Midbrain (tissue), 1 donor: ENCODE data around the gene UNC80.

Experiments
- DNase-seq: peaks from one replicate; lab custom pipeline; 2025; lab: John Stamatoyannopoulos, UW

The UNC80 gene

DNA sequence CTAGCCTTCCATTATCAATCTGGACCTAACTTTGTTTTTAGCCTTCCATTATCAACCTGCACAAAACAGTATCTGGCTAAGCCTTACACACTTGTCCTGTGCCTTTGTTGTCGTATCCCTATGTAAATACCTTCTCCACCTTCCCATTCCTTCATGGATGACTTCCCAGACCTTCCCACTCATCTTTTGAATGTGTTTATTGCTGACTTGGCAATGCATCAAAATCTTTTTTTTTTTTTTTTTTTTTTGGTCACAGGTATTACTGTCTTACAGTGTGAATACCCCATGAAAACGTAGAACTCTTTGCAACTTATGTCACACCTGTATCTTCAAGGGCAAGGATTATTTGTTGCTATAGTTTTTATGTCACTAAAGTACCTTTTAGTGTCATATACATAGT lies 256.5 kb downstream of the UNC80 start:
- no peak for DNase-seq

DNA sequence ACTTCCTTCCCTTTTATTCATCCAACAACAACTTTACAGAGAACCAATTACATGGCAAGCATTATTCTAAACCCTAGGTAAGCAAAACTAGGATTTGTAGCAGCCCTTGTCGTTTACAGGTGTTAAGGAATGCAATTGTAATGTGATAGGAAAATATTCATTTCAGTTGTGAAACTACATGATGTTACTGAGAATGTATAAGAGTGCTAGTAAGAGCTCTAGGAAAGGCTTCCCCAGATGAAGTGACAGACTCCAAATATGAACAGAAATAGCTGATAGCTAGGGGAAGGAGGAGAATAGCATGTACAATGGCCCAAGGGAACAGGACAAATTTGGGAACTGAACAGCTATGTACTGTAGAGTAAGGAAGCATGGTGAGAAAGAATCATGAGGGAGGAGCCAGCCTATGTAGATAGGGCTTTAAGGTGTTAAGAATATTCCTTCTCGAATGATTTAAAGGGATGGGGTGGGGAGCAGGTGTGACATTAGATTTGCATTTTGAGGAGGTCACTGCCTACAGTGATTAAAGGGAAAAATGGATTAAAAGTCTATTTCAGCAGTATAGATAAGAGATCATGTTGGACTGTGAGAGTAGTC lies 262.6 kb downstream of the UNC80 start:
- no peak for DNase-seq

DNA sequence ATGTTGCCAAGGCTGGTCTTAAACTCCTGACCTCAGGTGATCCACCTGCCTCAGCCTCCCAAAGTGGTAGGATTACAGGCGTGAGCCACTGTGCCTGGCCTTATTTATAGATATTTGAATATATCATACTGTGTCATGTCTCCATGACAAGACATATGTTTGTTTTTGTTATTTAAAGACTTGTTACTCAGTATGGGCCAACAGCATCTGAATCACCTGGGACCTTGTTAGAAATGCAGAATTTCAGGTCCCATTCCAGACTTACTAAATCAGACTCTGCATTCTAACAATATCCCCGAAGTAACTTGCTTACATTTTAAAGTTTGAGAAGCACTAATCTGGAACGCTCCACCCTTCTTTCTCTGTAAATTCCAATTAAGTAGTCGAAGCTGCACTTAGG lies 264.0 kb downstream of the UNC80 start:
- DNase-seq, result no peak

DNA sequence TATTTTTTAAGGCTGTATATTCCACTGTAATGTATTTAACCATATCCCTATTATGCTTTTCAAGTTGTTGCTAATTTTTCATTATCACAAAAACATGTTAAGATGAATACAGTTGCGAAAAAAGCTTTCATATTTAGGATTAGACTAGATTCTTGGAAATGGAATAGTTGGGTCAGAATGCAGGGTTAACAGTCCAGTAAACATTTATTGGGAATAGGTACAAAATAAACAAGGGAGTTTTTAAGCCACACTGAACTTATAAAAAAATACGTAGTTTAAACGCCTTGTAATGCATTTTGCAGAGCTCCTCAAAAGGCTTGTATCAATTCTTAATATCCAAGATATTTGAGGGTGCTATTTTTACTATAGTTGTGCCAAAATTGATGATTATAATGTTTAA lies 266.4 kb downstream of the UNC80 start:
- no peak for DNase-seq

DNA sequence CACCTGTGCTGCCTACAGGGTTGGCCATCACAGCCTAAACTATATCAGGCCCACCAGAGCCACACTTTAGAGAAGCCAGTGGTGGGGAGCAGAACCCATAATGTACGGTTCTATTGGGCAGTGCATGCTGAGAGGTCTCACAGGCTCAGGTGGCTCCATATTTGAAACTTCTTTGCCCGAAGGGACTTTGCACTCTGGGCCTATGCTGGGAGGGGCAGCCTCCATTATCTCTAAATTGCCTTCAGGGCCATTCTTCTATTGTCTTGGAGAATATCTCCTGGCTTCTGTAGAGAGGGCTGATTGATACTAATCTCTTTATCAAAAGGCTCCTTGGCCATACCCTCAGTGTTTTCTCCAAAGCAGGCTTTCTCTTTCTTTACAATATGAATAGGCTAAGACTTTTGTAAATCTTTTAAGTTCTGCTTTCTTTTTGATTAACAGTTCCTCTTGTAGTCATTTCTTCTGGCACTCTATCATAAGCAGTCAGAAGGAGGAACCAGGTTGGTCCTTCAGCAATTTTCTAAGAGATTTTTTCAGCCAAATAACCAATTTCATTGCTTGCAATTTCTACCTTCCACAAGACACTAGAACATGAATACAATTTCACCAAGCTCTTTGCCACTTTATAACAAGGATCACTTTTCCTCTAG lies 275.3 kb downstream of the UNC80 start:
- DNase-seq, result no peak
